T-cell (primary cell): ENCODE results near the gene ZFAND3. TPM values are rescaled to one million over a fixed set of nuclear protein-coding genes. Genes with fewer than 3 reads are reported as not detected.
"Not testable (repeated sequence)": the region's sequence is repeated elsewhere in the genome, so short reads cannot be mapped to it uniquely, and the experiment has no call there.

Experiments
- ATAC-seq, 4 experiments: fragments of 200-7000 bp in 3 of 4; fragments of 150-1000 bp in 1 of 4; cut with Tn5 transposase; replicated peaks in 1 of 4; 1 replicate in 3 of 4; 2 replicates in 1 of 4; pipeline ENCODE4 v1.10.0; 2021; ENCODE audit warnings: moderate library complexity in 3 of 4, mild to moderate bottlenecking in 2 of 4, moderate number of reproducible peaks in 1 of 4
- CTCF ChIA-PET, 2 donors: fragments of 300-600 bp; sonication (Branson Sonifier 250); formaldehyde crosslinking; loops; one replicate each; lab custom pipeline; 2022; ENCODE audit warnings: antibody characterized with exemption in 2 of 2; lab: Charles Lee
- POLR2A ChIA-PET, 2 donors: fragments of 300-600 bp; sonication (Branson Sonifier 250); formaldehyde crosslinking; loops; one replicate each; lab custom pipeline; 2022; ENCODE audit warnings: antibody characterized with exemption in 2 of 2; lab: Charles Lee
- DNase-seq, 35 experiments: peaks; one replicate each; pipeline versions ENCODE4 v3.0.0 to v3.0.0-alpha.2; 2013 to 2023
- H3K27ac ChIP-seq: one replicate; pipeline ENCODE4 v1.5.1; 2013; ENCODE audit warnings: low read length
- H3K27me3 ChIP-seq, 2 experiments: replicated peaks in 1 of 2; 1 replicate in 1 of 2; 2 replicates in 1 of 2; pipeline versions ENCODE4 v1.6.1 to v1.7.0; 2013; ENCODE audit warnings: low read length in 1 of 2, mixed read lengths in 1 of 2; ENCODE audit not compliant: control insufficient read depth in 2 of 2, insufficient read depth in 2 of 2; ENCODE audit errors: extremely low read depth in 1 of 2
- H3K36me3 ChIP-seq, 2 donors: 1 replicate in 1 of 2; 2 replicates in 1 of 2; pipeline versions ENCODE4 v1.6.1 to v1.7.0; 2013; ENCODE audit warnings: low read length in 1 of 2; ENCODE audit not compliant: control insufficient read depth in 2 of 2, insufficient read depth in 1 of 2; ENCODE audit errors: extremely low read depth in 1 of 2
- H3K4me1 ChIP-seq, 2 experiments: 1 replicate in 1 of 2; 2 replicates in 1 of 2; pipeline versions ENCODE4 v1.6.1 to v1.7.0; 2013; ENCODE audit warnings: low read length in 2 of 2, mixed read lengths in 1 of 2; ENCODE audit not compliant: insufficient read depth in 2 of 2, control insufficient read depth in 1 of 2; ENCODE audit errors: extremely low read depth in 1 of 2
- H3K4me3 ChIP-seq, 2 donors: 1 replicate in 1 of 2; 2 replicates in 1 of 2; pipeline versions ENCODE4 v1.5.1 to v1.7.0; 2013; ENCODE audit warnings: mild to moderate bottlenecking in 2 of 2, low read length in 1 of 2, moderate library complexity in 1 of 2; ENCODE audit not compliant: control insufficient read depth in 1 of 2; ENCODE audit errors: extremely low read depth in 1 of 2
- H3K9me3 ChIP-seq: 2 replicates; pipeline ENCODE4 v1.7.0; 2013
- H3K27ac Mint-ChIP-seq, 2 donors: one replicate each; pipeline ENCODE4 v1.8.0; 2020 to 2021; ENCODE audit warnings: mild to moderate bottlenecking in 2 of 2, mixed read lengths in 2 of 2
- H3K27me3 Mint-ChIP-seq, 2 donors: one replicate each; pipeline ENCODE4 v1.8.0; 2021 to 2022; ENCODE audit warnings: mixed read lengths in 2 of 2
- H3K36me3 Mint-ChIP-seq: one replicate; pipeline ENCODE4 v1.8.0; 2021; ENCODE audit warnings: mixed read lengths
- H3K4me1 Mint-ChIP-seq, 3 donors: one replicate each; pipeline ENCODE4 v1.8.0; 2020 to 2022; ENCODE audit warnings: mixed read lengths in 3 of 3, mild to moderate bottlenecking in 1 of 3
- H3K4me3 Mint-ChIP-seq, 3 donors: one replicate each; pipeline ENCODE4 v1.8.0; 2020 to 2022; ENCODE audit warnings: mild to moderate bottlenecking in 3 of 3, mixed read lengths in 3 of 3, moderate library complexity in 3 of 3
- H3K9me3 Mint-ChIP-seq, 3 donors: one replicate each; pipeline ENCODE4 v1.8.0; 2020 to 2022; ENCODE audit warnings: mixed read lengths in 3 of 3
- WGBS: methylation state at CpG from one replicate; pipeline ENCODE4 v1.1.5; 2013; ENCODE audit warnings: missing lambda C conversion rate; ENCODE audit not compliant: insufficient coverage; 5-methylcytosine and 5-hydroxymethylcytosine counted together
- total RNA-seq, 35 experiments: library from RNA in 6 of 35; stranded (reverse) in 6 of 35; fragments of 120-200 nt in 1 of 35; gene quantifications; one replicate each; pipeline versions ENCODE4 v1.2.1 to v1.2.4 and lab custom pipeline; 2013 to 2026

Gene ZFAND3
- total RNA-seq, 5 donors from 2014 or later (not counting 1 experiment from before 2014, with no cell fraction given), result 35.6 to 59.3 (median 36.4) TPM

DNA sequence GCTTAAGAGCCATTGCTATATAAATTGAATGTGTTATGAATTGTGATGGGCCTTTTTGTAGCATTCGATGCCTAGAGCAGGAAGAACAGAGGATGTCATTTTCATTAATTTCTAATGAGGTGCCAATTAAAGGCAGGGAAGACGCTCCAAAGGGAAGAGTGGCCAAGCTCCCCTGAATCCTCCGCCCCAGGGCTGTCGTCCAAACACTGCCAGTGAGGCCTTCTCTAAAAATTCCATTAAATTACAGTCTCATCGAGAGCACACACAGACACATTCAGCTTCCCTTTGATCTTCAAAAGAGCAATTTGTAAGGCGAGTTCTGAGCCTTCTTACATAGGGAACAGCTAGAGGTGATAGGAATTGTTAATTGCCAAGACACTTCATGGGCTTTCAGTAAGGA, 300.0 kb downstream of the ZFAND3 start:
- H3K4me3 ChIP-seq, result no peak overlapping the region
- H3K36me3 ChIP-seq, result peaks cover 0 to 32% of the 10 kb centered on the region in 2 donors
- no peaks in the 10 kb centered on the region for H3K9me3 Mint-ChIP-seq
- H3K27me3 ChIP-seq, result no peaks in the 10 kb centered on the region
- peaks cover 0 to 13% (median 9%) of the 10 kb centered on the region in 3 donors for H3K4me1 Mint-ChIP-seq
- no peak for ATAC-seq
- peaks cover 58% of the 10 kb centered on the region for H3K36me3 Mint-ChIP-seq
- CTCF ChIA-PET, result interaction anchor here in 1 of 2 donors (0.6 to 1.2 kb wide), 2 partner anchors 9 to 25 kb away, joined by 3 read pairs; no protein-coding TSS in a partner anchor
- WGBS, result 100% methylated on average over 1 of the region's 6 CpGs
- H3K27me3 Mint-ChIP-seq, result no peaks in the 10 kb centered on the region
- no peak for DNase-seq
- POLR2A ChIA-PET, result interaction anchor here in 1 of 2 donors (0.6 kb wide), 1 partner anchor 560 kb away, joined by 3 read pairs; no protein-coding TSS in a partner anchor
- no peaks in the 10 kb centered on the region for H3K9me3 ChIP-seq
- H3K4me3 Mint-ChIP-seq, result no peak overlapping the region
- H3K27ac ChIP-seq, result no peak overlapping the region
- H3K4me1 ChIP-seq, result no peaks in the 10 kb centered on the region
- H3K27ac Mint-ChIP-seq, result no peak overlapping the region

DNA sequence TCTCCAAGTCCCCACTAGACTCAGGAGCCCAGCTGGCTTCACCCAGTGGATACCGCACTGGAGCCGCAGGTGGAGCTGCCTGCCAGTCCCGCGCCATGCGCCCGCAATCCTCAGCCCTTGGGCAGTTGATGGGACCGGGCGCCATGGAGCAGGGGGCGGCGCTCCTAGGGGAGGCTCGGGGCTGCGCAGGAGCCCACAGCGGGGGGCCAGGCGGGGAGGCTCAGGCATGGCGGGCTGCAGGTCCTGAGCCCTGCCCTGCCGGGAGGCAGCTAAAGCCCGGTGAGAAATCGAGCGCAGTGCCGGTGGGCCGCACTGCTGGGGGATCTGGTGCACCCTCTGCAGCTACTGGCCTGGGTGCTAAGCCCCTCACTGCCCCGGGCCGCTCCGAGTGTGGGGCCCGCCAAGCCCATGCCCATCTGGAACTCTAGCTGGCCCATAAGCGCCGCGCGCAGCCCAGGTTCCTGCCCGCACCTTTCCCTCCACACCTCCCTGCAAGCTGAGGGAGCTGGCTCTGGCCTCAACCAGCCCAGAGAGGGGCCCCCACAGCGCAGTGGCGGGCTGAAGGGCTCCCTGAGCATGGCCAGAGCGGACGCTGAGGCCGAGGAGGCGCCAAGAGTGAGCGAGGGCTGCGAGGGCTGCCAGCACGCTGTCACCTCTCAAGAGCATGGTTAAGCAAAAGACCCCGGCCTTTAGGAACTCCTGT, 304.8 kb downstream of the ZFAND3 start:
- DNase-seq, H3K9me3 ChIP-seq, POLR2A ChIA-PET, ATAC-seq, H3K4me3 ChIP-seq, H3K27ac ChIP-seq, H3K4me1 ChIP-seq, CTCF ChIA-PET, H3K27me3 ChIP-seq, H3K9me3 Mint-ChIP-seq, H3K4me3 Mint-ChIP-seq, H3K27ac Mint-ChIP-seq, H3K27me3 Mint-ChIP-seq, H3K36me3 ChIP-seq: not testable (repeated sequence)
- 96% methylated on average over 28 of the region's 40 CpGs for WGBS
- peaks cover 23 to 26% (median 23%) of the 10 kb centered on the region in 3 donors for H3K4me1 Mint-ChIP-seq
- peaks cover 71% of the 10 kb centered on the region for H3K36me3 Mint-ChIP-seq

DNA sequence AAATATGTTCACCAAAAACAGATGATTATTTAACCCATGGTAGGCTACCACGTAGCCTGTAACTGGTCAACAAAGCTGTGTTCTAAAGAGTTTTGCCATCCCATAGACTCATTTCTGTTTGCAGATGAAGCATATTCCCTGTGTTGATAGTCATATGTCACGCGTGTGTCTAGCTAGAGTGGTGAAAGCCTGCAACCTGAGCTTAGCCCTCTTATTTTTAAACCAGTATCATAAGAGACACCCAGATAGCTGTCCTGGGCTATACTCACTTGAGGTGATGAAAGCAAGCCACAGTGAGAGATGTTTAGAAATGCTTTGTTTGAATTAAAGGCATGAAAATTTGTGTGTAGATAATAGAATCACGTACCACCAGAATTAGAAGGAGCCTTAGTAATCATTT, 307.8 kb downstream of the ZFAND3 start:
- Histone ChIP-seq H3K9me3 (no peaks in the 10 kb centered on the region), H3K27me3 (no peaks in the 10 kb centered on the region), H3K4me1 (no peaks in the 10 kb centered on the region), H3K27ac (no peak overlapping the region), H3K36me3 (peaks cover 5 to 6% of the 10 kb centered on the region in 2 donors), H3K4me3 (no peak overlapping the region)
- Mint-ChIP-seq H3K27ac (no peak overlapping the region), H3K36me3 (peaks cover 64% of the 10 kb centered on the region), H3K4me1 (peaks cover 39 to 45% (median 44%) of the 10 kb centered on the region in 3 donors), H3K9me3 (peaks cover 0 to 4% (median 0%) of the 10 kb centered on the region in 3 donors), H3K27me3 (no peaks in the 10 kb centered on the region), H3K4me3 (no peak overlapping the region)
- POLR2A ChIA-PET, result interaction anchor here in 1 of 2 donors (0.5 kb wide), 1 partner anchor 741 kb away, joined by 3 read pairs; no protein-coding TSS in a partner anchor
- CTCF ChIA-PET, result interaction anchor here in 1 of 2 donors (0.7 kb wide), 1 partner anchor 53 kb away, joined by 4 read pairs; no protein-coding TSS in a partner anchor
- WGBS, result 100% methylated on average over 1 of the region's 4 CpGs
- ATAC-seq (no peak), DNase-seq (no peak)

DNA sequence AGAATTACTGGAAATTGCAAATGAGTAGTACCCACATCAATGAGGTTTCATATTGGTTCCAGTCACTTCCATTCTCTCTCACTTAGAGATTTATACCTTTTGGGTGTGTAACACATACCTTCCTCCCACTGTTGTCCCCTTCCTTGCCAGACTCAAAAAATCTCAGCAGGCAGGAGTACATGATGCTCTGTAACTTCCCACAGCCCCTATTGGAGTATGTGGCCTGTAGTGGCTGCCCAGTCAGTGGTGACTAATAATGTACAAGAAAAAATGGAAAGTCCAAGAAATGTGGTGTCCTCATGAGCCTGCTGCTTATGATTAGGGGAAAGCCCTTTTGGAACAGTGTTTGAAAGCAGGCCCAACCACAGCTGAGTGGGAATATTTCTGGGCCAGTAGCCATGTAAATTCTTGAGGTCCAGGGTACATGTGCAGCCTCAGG, 312.0 kb downstream of the ZFAND3 start:
- Mint-ChIP-seq H3K27me3 (no peaks in the 10 kb centered on the region), H3K36me3 (peaks cover 48% of the 10 kb centered on the region), H3K9me3 (peaks cover 0 to 4% (median 0%) of the 10 kb centered on the region in 3 donors), H3K4me3 (no peak overlapping the region), H3K4me1 (peaks cover 45 to 53% (median 48%) of the 10 kb centered on the region in 3 donors), H3K27ac (no peak overlapping the region)
- DNase-seq, result no peak
- Histone ChIP-seq H3K36me3 (peaks cover 0 to 5% of the 10 kb centered on the region in 2 donors), H3K9me3 (no peaks in the 10 kb centered on the region), H3K4me3 (no peak overlapping the region), H3K27me3 (no peaks in the 10 kb centered on the region), H3K4me1 (no peaks in the 10 kb centered on the region), H3K27ac (no peak overlapping the region)
- CTCF ChIA-PET, result no interaction called here
- ATAC-seq, result no peak
- POLR2A ChIA-PET, result interaction anchor here in 1 of 2 donors (0.9 kb wide), 1 partner anchor 142 kb away, joined by 3 read pairs; no protein-coding TSS in a partner anchor

DNA sequence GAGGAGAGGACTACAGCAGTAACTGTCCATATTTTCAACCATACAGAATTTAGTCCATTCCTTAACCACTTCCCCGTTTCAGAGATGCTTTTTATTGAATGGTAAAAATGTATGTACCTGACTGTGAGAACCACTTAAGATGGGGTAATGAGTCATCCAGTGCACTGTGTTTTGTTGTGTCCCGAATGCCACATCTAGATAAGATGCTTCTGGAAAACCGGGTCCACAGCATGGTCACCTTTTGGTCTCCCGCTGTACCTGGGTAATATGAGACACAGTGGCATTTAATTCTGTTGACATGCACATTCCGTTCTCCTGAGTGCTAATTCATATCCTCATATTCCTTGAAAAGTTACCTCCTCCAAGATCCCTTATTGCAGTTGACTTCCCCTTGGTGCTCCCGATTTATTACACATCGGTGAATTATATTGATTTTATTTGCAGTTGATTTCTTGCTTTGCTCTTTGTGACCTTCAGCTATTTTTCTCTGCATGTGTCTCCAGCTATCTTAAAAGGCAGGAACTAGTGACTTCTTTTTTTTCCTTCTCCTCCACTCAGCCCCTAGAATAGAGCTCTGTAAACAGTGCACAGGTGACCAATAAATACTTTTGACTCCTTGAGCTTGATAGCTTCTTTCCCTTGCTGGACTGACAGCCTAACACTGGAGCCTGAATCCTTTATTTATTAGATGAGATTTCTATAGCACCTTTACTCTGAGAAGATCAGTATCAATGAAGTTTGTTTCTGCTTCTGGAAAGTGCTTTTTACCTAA, 314.6 kb downstream of the ZFAND3 start:
- 57% methylated on average over 1 of the region's 7 CpGs for WGBS
- Mint-ChIP-seq H3K9me3 (peaks cover 0 to 4% (median 0%) of the 10 kb centered on the region in 3 donors), H3K4me1 (peaks cover 34 to 64% (median 46%) of the 10 kb centered on the region in 3 donors), H3K27me3 (no peaks in the 10 kb centered on the region), H3K36me3 (peaks cover 44% of the 10 kb centered on the region), H3K4me3 (no peak overlapping the region), H3K27ac (no peak overlapping the region)
- Histone ChIP-seq H3K4me1 (no peaks in the 10 kb centered on the region), H3K36me3 (no peaks in the 10 kb centered on the region), H3K4me3 (no peak overlapping the region), H3K27ac (no peak overlapping the region), H3K9me3 (no peaks in the 10 kb centered on the region), H3K27me3 (no peaks in the 10 kb centered on the region)
- no peak for DNase-seq
- POLR2A ChIA-PET, result interaction anchor here in 1 of 2 donors (0.6 kb wide), 1 partner anchor 260 kb away, joined by 4 read pairs; no protein-coding TSS in a partner anchor
- CTCF ChIA-PET, result interaction anchor here in 1 of 2 donors (0.9 kb wide), 1 partner anchor 12 kb away, joined by 3 read pairs; no protein-coding TSS in a partner anchor
- ATAC-seq, result no peak

DNA sequence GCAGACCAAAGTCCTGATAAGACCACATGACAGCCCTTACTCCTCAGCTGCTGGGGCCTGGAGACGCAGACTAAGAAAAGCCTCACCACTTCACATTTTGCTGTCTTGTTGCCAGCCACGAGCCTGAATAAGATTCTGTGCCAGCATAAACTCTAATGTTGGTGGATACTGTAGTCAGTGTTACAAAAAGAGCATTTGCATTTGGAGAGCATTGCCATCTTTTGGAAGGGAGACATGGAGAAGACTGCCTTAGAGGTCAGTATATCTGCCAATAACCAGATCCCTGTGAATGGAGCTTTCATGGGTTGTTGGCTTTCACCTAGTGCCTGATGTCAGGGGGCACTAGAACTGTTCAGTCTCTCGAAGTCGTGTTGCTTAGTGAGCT, 315.2 kb downstream of the ZFAND3 start:
- H3K9me3 ChIP-seq, result no peaks in the 10 kb centered on the region
- H3K27me3 Mint-ChIP-seq, result no peaks in the 10 kb centered on the region
- no peak overlapping the region for H3K4me3 ChIP-seq
- POLR2A ChIA-PET, result no interaction called here
- H3K27me3 ChIP-seq, result no peaks in the 10 kb centered on the region
- peaks cover 0 to under 1% (median 0%) of the 10 kb centered on the region in 3 donors for H3K9me3 Mint-ChIP-seq
- H3K36me3 ChIP-seq, result no peaks in the 10 kb centered on the region
- no peak overlapping the region for H3K4me3 Mint-ChIP-seq
- H3K4me1 ChIP-seq, result no peaks in the 10 kb centered on the region
- H3K27ac Mint-ChIP-seq, result no peak overlapping the region
- peaks cover 30 to 64% (median 43%) of the 10 kb centered on the region in 3 donors for H3K4me1 Mint-ChIP-seq
- CTCF ChIA-PET, result interaction anchor here in 1 of 2 donors (0.6 kb wide), 1 partner anchor 161 kb away, joined by 3 read pairs; no protein-coding TSS in a partner anchor
- WGBS, result 100% methylated on average over 2 of the region's 4 CpGs
- no peak overlapping the region for H3K27ac ChIP-seq
- H3K36me3 Mint-ChIP-seq, result peaks cover 43% of the 10 kb centered on the region
- DNase-seq (no peak), ATAC-seq (no peak)
